Peyer's patch (tissue), 4 donors: ENCODE data around the gene RPGR. TPM values are rescaled to one million over a fixed set of nuclear protein-coding genes. Genes with fewer than 3 reads are reported as not detected.

Experiments used
- DNase-seq, 3 donors: peaks; one replicate each; pipeline ENCODE4 v3.0.0-alpha.2; 2017 to 2019
- H3K27ac ChIP-seq, 4 donors: fragments of 200-600 bp; sonication (generic); one replicate each; pipeline ENCODE4 v1.5.1; 2016 to 2019
- H3K27me3 ChIP-seq, 2 donors: fragments of 200-600 bp; sonication (generic); one replicate each; pipeline ENCODE4 v1.5.1; 2019
- H3K36me3 ChIP-seq, 3 donors: fragments of 200-600 bp; sonication (generic); one replicate each; pipeline ENCODE4 v1.5.1; 2016 to 2019
- H3K4me1 ChIP-seq, 4 donors: fragments of 200-600 bp; sonication (generic); one replicate each; pipeline ENCODE4 v1.5.1; 2016 to 2019
- H3K4me3 ChIP-seq, 4 donors: fragments of 200-600 bp; sonication (generic); 1 replicate in 3 of 4; 2 replicates in 1 of 4; pipeline ENCODE4 v1.5.1; 2016 to 2019; ENCODE audit warnings: mild to moderate bottlenecking in 1 of 4
- H3K9me3 ChIP-seq, 4 donors: fragments of 200-600 bp; sonication (generic); one replicate each; pipeline ENCODE4 v1.5.1; 2016 to 2019; ENCODE audit warnings: mild to moderate bottlenecking in 1 of 4
- CTCF ChIP-seq, 6 experiments: fragments of 450-650 bp in 4 of 6; fragments of 200-600 bp in 2 of 6; sonication (generic) in 1 of 6; IDR thresholded peaks; one replicate each; pipeline ENCODE4 v1.5.1; 2017 to 2019; ENCODE audit warnings: antibody characterized with exemption in 6 of 6, mild to moderate bottlenecking in 3 of 6, moderate library complexity in 1 of 6
- POLR2A ChIP-seq, 2 donors: fragments of 450-650 bp; IDR thresholded peaks; one replicate each; pipeline ENCODE4 v1.5.1; 2017; ENCODE audit warnings: antibody characterized with exemption in 2 of 2, mild to moderate bottlenecking in 2 of 2, moderate library complexity in 2 of 2
- total RNA-seq, 4 donors: library from RNA; depleted of rRNA; stranded (reverse); fragments of >200 nt; gene quantifications; one replicate each; pipeline ENCODE4 v1.1.0, GENCODE V29; 2016

Gene RPGR
- total RNA-seq, 4 donors from 2014 or later, result 5.4 to 72.6 (median 22.3) TPM

- H3K27ac ChIP-seq, result no peak overlapping the region
- H3K27me3 ChIP-seq, result no peaks in the 10 kb centered on the region
- TF ChIP-seq CTCF (IDR thresholded peaks at IDR 0.05), result no peak
- no peak for TF ChIP-seq POLR2A (IDR thresholded peaks at IDR 0.05)
- H3K9me3 ChIP-seq, result no peaks in the 10 kb centered on the region
- no peak for DNase-seq
- no peaks in the 10 kb centered on the region for H3K36me3 ChIP-seq
- H3K4me3 ChIP-seq, result no peak overlapping the region
- no peaks in the 10 kb centered on the region for H3K4me1 ChIP-seq
These were observed 64.3 kb downstream of the RPGR start for GRCh38 chrX:38262715-38263620.

- H3K36me3 ChIP-seq, result no peaks in the 10 kb centered on the region
- no peak overlapping the region for H3K4me3 ChIP-seq
- no peak for DNase-seq
- no peaks in the 10 kb centered on the region for H3K27me3 ChIP-seq
- no peaks in the 10 kb centered on the region for H3K9me3 ChIP-seq
- TF ChIP-seq POLR2A (IDR thresholded peaks at IDR 0.05), result no peak
- TF ChIP-seq CTCF (IDR thresholded peaks at IDR 0.05), result peak in 4 of 6 experiments; percentile 13 to 50 (median 46)
- H3K4me1 ChIP-seq, result no peaks in the 10 kb centered on the region
- no peak overlapping the region for H3K27ac ChIP-seq
These were observed 67.1 kb downstream of the RPGR start for GRCh38 chrX:38260231-38260630.

DNA sequence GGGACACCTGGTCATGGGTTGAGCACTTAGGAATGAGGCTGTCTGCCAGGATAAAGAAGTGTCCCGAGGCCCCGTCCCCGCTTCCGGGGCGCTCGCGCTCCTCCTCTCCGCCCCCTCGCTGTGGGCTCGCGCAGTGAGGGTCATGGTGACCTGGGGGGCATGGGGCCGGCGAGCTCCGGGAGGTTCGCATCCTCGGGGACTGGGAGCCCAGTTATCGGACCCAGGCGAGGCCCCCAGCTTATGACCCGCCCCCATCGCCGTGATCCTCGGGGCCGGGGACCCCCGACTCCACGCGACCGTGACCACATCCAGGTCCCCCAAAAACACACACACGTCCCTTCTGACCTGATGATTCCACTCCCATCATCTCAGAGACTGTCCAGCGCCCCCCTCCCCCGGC, 71.3 kb downstream of the RPGR start:
- no peak for DNase-seq
- Histone ChIP-seq H3K4me1 (no peaks in the 10 kb centered on the region), H3K27ac (no peak overlapping the region), H3K27me3 (no peaks in the 10 kb centered on the region), H3K4me3 (no peak overlapping the region), H3K36me3 (no peaks in the 10 kb centered on the region), H3K9me3 (no peaks in the 10 kb centered on the region)
- no peak for TF ChIP-seq CTCF (IDR thresholded peaks at IDR 0.05)
- TF ChIP-seq POLR2A (IDR thresholded peaks at IDR 0.05), result no peak

GRCh38 chrX:38249965-38250364, 77.3 kb downstream of the RPGR start:
- Histone ChIP-seq H3K27me3 (no peaks in the 10 kb centered on the region), H3K9me3 (no peaks in the 10 kb centered on the region), H3K27ac (no peak overlapping the region), H3K4me3 (no peak overlapping the region), H3K36me3 (no peaks in the 10 kb centered on the region), H3K4me1 (no peaks in the 10 kb centered on the region)
- DNase-seq, result no peak
- TF ChIP-seq CTCF (IDR thresholded peaks at IDR 0.05) (no peak), POLR2A (IDR thresholded peaks at IDR 0.05) (no peak)

- Histone ChIP-seq H3K9me3 (no peaks in the 10 kb centered on the region), H3K27ac (no peak overlapping the region), H3K36me3 (no peaks in the 10 kb centered on the region), H3K27me3 (no peaks in the 10 kb centered on the region), H3K4me1 (no peaks in the 10 kb centered on the region), H3K4me3 (no peak overlapping the region)
- TF ChIP-seq POLR2A (IDR thresholded peaks at IDR 0.05), result no peak
- no peak for TF ChIP-seq CTCF (IDR thresholded peaks at IDR 0.05)
- no peak for DNase-seq
These were observed 80.3 kb downstream of the RPGR start for GRCh38 chrX:38247051-38247450.
